SU-DHL-6 (cell line): ENCODE results near the gene FOXK1.
"Not testable (repeated sequence)": the region's sequence is repeated elsewhere in the genome, so short reads cannot be mapped to it uniquely, and the experiment has no call there.

Source experiments
- H2AFZ ChIP-seq: fragments of 200-600 bp; sonication (generic); 2 replicates; pipeline ENCODE4 v1.6.1; 2014; ENCODE audit warnings: low read depth, mild to moderate bottlenecking, moderate library complexity, mixed read lengths, antibody characterized with exemption, low read length; ENCODE audit not compliant: severe bottlenecking
- H3F3A ChIP-seq: fragments of 200-600 bp; shearing (Covaris generic); 2 replicates; pipeline ENCODE4 v1.6.0; 2016; ENCODE audit warnings: antibody characterized with exemption, mild to moderate bottlenecking; ENCODE audit not compliant: insufficient read depth
- H3K27ac ChIP-seq: fragments of 200-600 bp; sonication (generic); 2 replicates; pipeline ENCODE4 v1.5.1; 2016; ENCODE audit warnings: low read depth, mild to moderate bottlenecking, low read length, moderate library complexity, mixed read lengths
- H3K27me3 ChIP-seq: fragments of 200-600 bp; sonication (generic), shearing (Covaris generic); 2 replicates; pipeline ENCODE4 v1.6.0; 2014; ENCODE audit warnings: mild to moderate bottlenecking, low read length
- H3K36me3 ChIP-seq: fragments of 200-600 bp; sonication (generic); 2 replicates; pipeline ENCODE4 v1.6.1; 2014; ENCODE audit warnings: mild to moderate bottlenecking, low read length, mixed read lengths
- H3K4me2 ChIP-seq: fragments of 300-600, 200-600 bp; shearing (Covaris generic), sonication (generic); 2 replicates; pipeline ENCODE4 v1.6.0; 2014; ENCODE audit warnings: low read length, low read depth, mild to moderate bottlenecking; ENCODE audit not compliant: poor library complexity, severe bottlenecking
- H3K4me3 ChIP-seq: fragments of 200-600 bp; sonication (generic); 2 replicates; pipeline ENCODE4 v1.5.1; 2014; ENCODE audit warnings: antibody characterized with exemption, low read length, mild to moderate bottlenecking, mixed read lengths; ENCODE audit not compliant: insufficient read depth, poor library complexity, severe bottlenecking
- H3K79me2 ChIP-seq: fragments of 200-600 bp; sonication (generic); 2 replicates; pipeline ENCODE4 v1.6.1; 2014; ENCODE audit warnings: mild to moderate bottlenecking, low read length, moderate library complexity; ENCODE audit not compliant: insufficient read depth
- H3K9ac ChIP-seq: fragments of 200-600 bp; sonication (generic); 2 replicates; pipeline ENCODE4 v1.7.0; 2014; ENCODE audit warnings: mild to moderate bottlenecking, low read length
- H3K9me2 ChIP-seq: fragments of 200-600 bp; sonication (generic); replicated peaks from 2 replicates; pipeline ENCODE4 v1.6.1; 2014; ENCODE audit warnings: low read length; ENCODE audit not compliant: insufficient read depth
- H3K9me3 ChIP-seq: fragments of 200-600 bp; sonication (generic); 2 replicates; pipeline ENCODE4 v1.6.1; 2014; ENCODE audit warnings: low read length, mixed read lengths; ENCODE audit not compliant: insufficient read depth
- H4K20me1 ChIP-seq: fragments of 200-600 bp; sonication (generic); 2 replicates; pipeline ENCODE4 v1.6.1; 2014; ENCODE audit warnings: low read depth, mild to moderate bottlenecking, antibody characterized with exemption, low read length, moderate library complexity, mixed read lengths
- CTCF ChIP-seq: fragments of 200-600 bp; sonication (generic); IDR thresholded peaks from one replicate; pipeline ENCODE4 v1.5.1; 2017; ENCODE audit warnings: antibody characterized with exemption, mild to moderate bottlenecking, low read length, moderate library complexity; ENCODE audit not compliant: insufficient read depth, poor library complexity, severe bottlenecking
- EZH2phosphoT487 ChIP-seq: fragments of 200-600 bp; sonication (generic), shearing (Covaris generic); conservative IDR thresholded peaks from 2 replicates; pipeline ENCODE4 v1.6.1; 2018; ENCODE audit warnings: mild to moderate bottlenecking, antibody characterized with exemption, low read length, moderate library complexity, mixed read lengths

The FOXK1 gene

GRCh38 chr7:4675771-4676367 is 6.2 kb upstream of the FOXK1 start:
- no peaks in the 10 kb centered on the region for H4K20me1 ChIP-seq
- no peaks in the 10 kb centered on the region for H3K79me2 ChIP-seq
- H2AFZ ChIP-seq = no peak overlapping the region
- H3K27me3 ChIP-seq = no peaks in the 10 kb centered on the region
- TF ChIP-seq EZH2phosphoT487 (no peak), CTCF (no peak)
- no peaks in the 10 kb centered on the region for H3K9me3 ChIP-seq
- H3K4me2 ChIP-seq = no peak overlapping the region
- H3K9me2 ChIP-seq = no peaks in the 10 kb centered on the region
- no peak overlapping the region for H3K27ac ChIP-seq
- H3K36me3 ChIP-seq = no peaks in the 10 kb centered on the region
- H3K4me3 ChIP-seq = no peak overlapping the region
- H3F3A ChIP-seq = no peaks in the 10 kb centered on the region
- no peak overlapping the region for H3K9ac ChIP-seq

- H3K4me3 ChIP-seq, H3K9me3 ChIP-seq, H3K9ac ChIP-seq, H4K20me1 ChIP-seq, H3K27ac ChIP-seq, H2AFZ ChIP-seq, H3K27me3 ChIP-seq, H3K79me2 ChIP-seq, H3K9me2 ChIP-seq, H3K4me2 ChIP-seq, H3K36me3 ChIP-seq, H3F3A ChIP-seq: not testable (repeated sequence)
Observed at GRCh38 chr7:4677518-4677917, 4.6 kb upstream of the FOXK1 start.

- Histone ChIP-seq H3K9me3 (no peaks in the 10 kb centered on the region), H3K27ac (no peak overlapping the region), H3K36me3 (no peaks in the 10 kb centered on the region), H3K9ac (peak overlapping the region; percentile 47; the same call in 1 of the 2 replicates), H3K4me3 (peak overlapping the region; percentile 51), H3K79me2 (peaks cover 39% of the 10 kb centered on the region), H3K4me2 (peak overlapping the region; percentile 76), H3K27me3 (no peaks in the 10 kb centered on the region), H4K20me1 (no peaks in the 10 kb centered on the region), H2AFZ (peak overlapping the region; percentile 96), H3F3A (peaks cover 12% of the 10 kb centered on the region; the same call in 1 of the 2 replicates), H3K9me2 (no peaks in the 10 kb centered on the region)
- no peak for TF ChIP-seq EZH2phosphoT487
- no peak for TF ChIP-seq CTCF
Observed at GRCh38 chr7:4681218-4681851, 760 bp upstream of the FOXK1 start.

- peak overlapping the region; percentile 66 for H3K4me3 ChIP-seq
- peak overlapping the region; percentile 60 for H3K4me2 ChIP-seq
- no peaks in the 10 kb centered on the region for H3K9me3 ChIP-seq
- peaks cover 52% of the 10 kb centered on the region for H3K79me2 ChIP-seq
- H2AFZ ChIP-seq = no peak overlapping the region
- H3K27ac ChIP-seq = peak overlapping the region; percentile 39
- no peaks in the 10 kb centered on the region for H4K20me1 ChIP-seq
- no peaks in the 10 kb centered on the region for H3K36me3 ChIP-seq
- peak overlapping the region; percentile 72 for H3K9ac ChIP-seq
- peaks cover 12% of the 10 kb centered on the region; the same call in 1 of the 2 replicates for H3F3A ChIP-seq
- H3K9me2 ChIP-seq = no peaks in the 10 kb centered on the region
- no peak for TF ChIP-seq EZH2phosphoT487
- no peak for TF ChIP-seq CTCF
- H3K27me3 ChIP-seq = no peaks in the 10 kb centered on the region
Observed at GRCh38 chr7:4682621-4683042, 537 bp downstream of the FOXK1 start.
